GM12892 (cell line): ENCODE measurements around the gene SLC52A3.

Source experiments
- POLR2A ChIP-seq: IDR thresholded peaks from 2 replicates; pipeline ENCODE4 v1.6.1; 2011; ENCODE audit warnings: low read depth, low read length, control low read depth
- POLR2AphosphoS5 ChIP-seq: IDR thresholded peaks from 2 replicates; pipeline ENCODE4 v1.6.1; 2011; ENCODE audit warnings: low read depth, low read length, control low read depth

DNA sequence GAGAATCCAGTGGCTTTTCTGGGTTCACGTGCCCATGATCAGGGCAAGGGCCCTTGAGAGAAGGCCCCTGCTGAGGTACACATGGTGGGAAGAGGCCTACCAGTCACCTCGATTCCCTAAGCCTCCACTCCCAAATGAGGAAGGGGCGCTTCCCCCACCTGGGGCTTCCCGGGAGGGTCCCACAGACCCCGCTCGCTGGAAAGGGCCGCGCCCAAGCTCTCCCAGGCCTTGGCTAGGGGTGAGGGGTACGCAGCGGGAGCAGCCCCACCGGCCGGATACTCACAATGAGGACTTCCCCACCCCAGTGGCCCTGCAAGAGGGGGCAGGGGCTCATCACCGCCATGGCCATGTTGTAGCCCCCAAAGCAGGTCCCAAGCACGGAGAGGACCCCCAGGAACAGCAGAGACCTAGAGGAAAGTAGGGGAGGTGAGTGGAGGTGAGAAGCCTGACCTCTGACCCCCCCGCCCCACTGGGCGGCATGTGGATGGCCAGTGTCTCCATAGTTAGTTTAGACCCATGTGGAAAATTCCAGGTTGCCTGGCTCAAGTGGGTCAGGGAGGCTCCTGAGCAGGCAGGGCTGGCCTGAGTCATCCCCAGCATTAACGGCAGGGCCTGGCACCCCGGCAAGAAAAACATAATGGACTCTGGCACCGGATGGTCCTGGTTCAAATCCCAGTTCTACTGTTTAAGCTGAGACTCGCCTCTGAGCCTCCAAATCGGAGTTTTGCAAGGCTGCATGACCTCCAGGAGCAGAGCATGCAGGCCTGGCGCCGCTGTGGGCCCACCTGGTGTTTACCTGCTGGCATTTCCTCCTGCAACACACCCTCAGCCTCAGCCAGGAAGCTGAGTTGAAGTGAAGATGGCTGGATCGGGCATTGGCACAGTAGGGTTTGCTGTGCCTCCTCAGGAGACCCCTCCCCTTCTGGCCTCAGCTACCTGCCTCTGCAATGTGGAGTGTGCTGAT, 6.6 kb downstream of the SLC52A3 start:
- TF ChIP-seq POLR2AphosphoS5 (no peak), POLR2A (no peak)
